Spinal cord (tissue), 10 donors: ENCODE measurements around the gene ZFP36L1. TPM values are rescaled to one million over a fixed set of nuclear protein-coding genes. Genes with fewer than 3 reads are reported as not detected.

Experiments
- DNase-seq, 6 donors: peaks; one replicate each; pipeline versions ENCODE4 v3.0.0 to v3.0.0-alpha.2; 2013 to 2015; ENCODE audit warnings: low spot score in 6 of 6, low read depth in 4 of 6
- H3K27ac ChIP-seq: one replicate; pipeline ENCODE4 v1.5.1; 2013; ENCODE audit warnings: low read depth, low read length, control low read depth
- H3K27me3 ChIP-seq: one replicate; pipeline ENCODE4 v1.6.1; 2013; ENCODE audit warnings: low read length; ENCODE audit not compliant: control insufficient read depth, insufficient read depth
- H3K36me3 ChIP-seq: one replicate; pipeline ENCODE4 v1.6.1; 2013; ENCODE audit warnings: low read length; ENCODE audit not compliant: control insufficient read depth, insufficient read depth
- H3K4me1 ChIP-seq: one replicate; pipeline ENCODE4 v1.6.1; 2013; ENCODE audit warnings: low read length; ENCODE audit not compliant: control insufficient read depth, insufficient read depth
- H3K4me3 ChIP-seq: one replicate; pipeline ENCODE4 v1.5.1; 2013; ENCODE audit warnings: low read depth, low read length, control low read depth
- H3K9me3 ChIP-seq: one replicate; pipeline ENCODE4 v1.6.1; 2013; ENCODE audit warnings: low read length; ENCODE audit not compliant: control insufficient read depth, insufficient read depth
- WGBS: methylation state at CpG from one replicate; pipeline ENCODE4 v1.1.5; 2013; ENCODE audit warnings: missing lambda C conversion rate; ENCODE audit not compliant: insufficient coverage; 5-methylcytosine and 5-hydroxymethylcytosine counted together
- polyA plus RNA-seq, 2 donors: library from polyadenylated mRNA; unstranded; fragments of 120-200 nt; gene quantifications; one replicate each; pipeline ENCODE4 v1.2.1, GENCODE V29; 2013; ENCODE audit not compliant: insufficient read length in 2 of 2
- total RNA-seq, 2 donors: library from RNA; depleted of rRNA in 1 of 2; stranded (reverse); fragments of 120-200 nt in 1 of 2; fragments of >200 nt in 1 of 2; gene quantifications; one replicate each; pipeline versions ENCODE4 v1.2.3 to v1.2.4, GENCODE V29; 2013 to 2014
- donor health status: healthy.

The ZFP36L1 gene
- total and polyA plus RNA-seq, 4 donors = 39.5 to 170 (median 125) TPM

- no peaks in the 10 kb centered on the region for H3K9me3 ChIP-seq
- no peak for DNase-seq
- 1% methylated on average over 33 of the region's 33 CpGs for WGBS
- peak overlapping the region; percentile 95 for H3K4me3 ChIP-seq
- H3K36me3 ChIP-seq = peaks cover 21% of the 10 kb centered on the region
- peak overlapping the region; percentile 100 for H3K27ac ChIP-seq
- peaks cover 57% of the 10 kb centered on the region for H3K4me1 ChIP-seq
- peaks cover 54% of the 10 kb centered on the region for H3K27me3 ChIP-seq
Measured at GRCh38 chr14:68791902-68792677, 777 bp downstream of the ZFP36L1 start.

- DNase-seq = peak in 2 of 6 donors; percentile 59 to 82
- Histone ChIP-seq H3K27ac (peak overlapping the region; percentile 100), H3K4me1 (peaks cover 59% of the 10 kb centered on the region), H3K36me3 (peaks cover 23% of the 10 kb centered on the region), H3K9me3 (no peaks in the 10 kb centered on the region), H3K27me3 (peaks cover 54% of the 10 kb centered on the region), H3K4me3 (peak overlapping the region; percentile 95)
- 9% methylated on average over 8 of the region's 15 CpGs for WGBS
Measured at GRCh38 chr14:68791078-68791901, 1.6 kb downstream of the ZFP36L1 start.

GRCh38 chr14:68790644-68791077 lies 2.2 kb downstream of the ZFP36L1 start:
- peaks cover 55% of the 10 kb centered on the region for H3K4me1 ChIP-seq
- H3K4me3 ChIP-seq = peak overlapping the region; percentile 95
- DNase-seq = no peak
- WGBS = 21% methylated on average over 7 of the region's 8 CpGs
- H3K9me3 ChIP-seq = no peaks in the 10 kb centered on the region
- peak overlapping the region; percentile 100 for H3K27ac ChIP-seq
- peaks cover 54% of the 10 kb centered on the region for H3K27me3 ChIP-seq
- peaks cover 24% of the 10 kb centered on the region for H3K36me3 ChIP-seq

DNA sequence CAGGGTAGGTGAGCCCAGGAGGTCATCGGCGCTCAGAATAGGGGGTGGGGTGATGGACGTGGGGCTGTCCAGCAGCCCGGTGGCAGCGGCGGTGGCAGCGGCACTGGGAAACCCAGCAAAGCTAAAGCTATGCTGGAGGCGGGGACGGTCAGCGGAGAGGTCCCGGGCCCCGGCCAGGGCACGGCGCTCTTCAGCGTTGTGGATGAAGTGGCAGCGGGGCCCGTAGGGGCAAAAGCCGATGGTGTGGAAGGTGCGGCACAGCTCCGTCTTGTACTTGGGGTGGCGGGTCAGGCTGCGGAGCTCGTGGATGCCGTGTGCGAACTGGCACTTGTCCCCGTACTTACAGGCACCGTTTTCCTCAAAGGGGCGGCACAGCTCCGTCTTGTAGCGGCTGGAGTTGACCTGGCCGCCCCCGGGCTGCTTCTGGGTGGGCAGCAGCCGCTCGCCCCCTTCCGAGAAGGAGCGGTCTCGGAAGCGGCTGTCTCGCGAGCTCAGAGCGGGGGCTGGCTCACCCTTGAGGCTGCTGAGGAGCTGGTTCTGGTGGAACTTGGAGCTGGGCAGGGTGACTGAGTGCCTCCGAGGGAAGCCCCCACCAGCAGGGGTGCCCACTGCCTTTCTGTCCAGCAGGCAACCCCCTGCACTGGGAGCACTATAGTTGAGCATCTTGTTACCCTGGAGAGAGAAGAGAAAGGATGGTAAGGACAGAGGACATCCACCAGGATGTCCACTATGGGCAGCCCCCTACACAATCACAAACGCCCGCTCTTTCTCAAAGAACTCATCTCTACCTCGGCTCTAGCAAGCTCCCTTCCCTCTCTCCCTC lies 2.8 kb downstream of the ZFP36L1 start:
- Histone ChIP-seq H3K27ac (peak overlapping the region; percentile 100), H3K4me3 (peak overlapping the region; percentile 95), H3K36me3 (peaks cover 24% of the 10 kb centered on the region), H3K4me1 (peaks cover 50% of the 10 kb centered on the region), H3K27me3 (peaks cover 49% of the 10 kb centered on the region), H3K9me3 (no peaks in the 10 kb centered on the region)
- DNase-seq = peak in 2 of 6 donors; percentile 51 to 68
- 3% methylated on average over 45 of the region's 45 CpGs for WGBS

- Histone ChIP-seq H3K9me3 (no peaks in the 10 kb centered on the region), H3K4me1 (peaks cover 42% of the 10 kb centered on the region), H3K27me3 (peaks cover 41% of the 10 kb centered on the region), H3K36me3 (peaks cover 24% of the 10 kb centered on the region), H3K4me3 (peak overlapping the region; percentile 95), H3K27ac (peak overlapping the region; percentile 100)
- DNase-seq = peak in 2 of 6 donors; percentile 91 to 92
- 5% methylated on average over 16 of the region's 16 CpGs for WGBS
Measured at GRCh38 chr14:68788996-68789820, 3.7 kb downstream of the ZFP36L1 start.

GRCh38 chr14:68788275-68788995 lies 4.4 kb downstream of the ZFP36L1 start:
- peak overlapping the region; percentile 95 for H3K4me3 ChIP-seq

GRCh38 chr14:68787092-68787992 lies 5.5 kb downstream of the ZFP36L1 start:
- peaks cover 32% of the 10 kb centered on the region for H3K4me1 ChIP-seq
- H3K9me3 ChIP-seq = no peaks in the 10 kb centered on the region
- peaks cover 26% of the 10 kb centered on the region for H3K27me3 ChIP-seq
- DNase-seq = peak in 1 of 6 donors; percentile 56
- H3K36me3 ChIP-seq = peaks cover 24% of the 10 kb centered on the region
- WGBS = 63% methylated on average over 3 of the region's 15 CpGs
- peak overlapping the region; percentile 24 for H3K4me3 ChIP-seq
- H3K27ac ChIP-seq = peak overlapping the region; percentile 100

More at GRCh38 chr14:68788275-68788995, 4.4 kb downstream of the ZFP36L1 start:
- Histone ChIP-seq H3K27me3 (peaks cover 35% of the 10 kb centered on the region), H3K9me3 (no peaks in the 10 kb centered on the region), H3K27ac (peak overlapping the region; percentile 100), H3K4me1 (peaks cover 34% of the 10 kb centered on the region), H3K36me3 (peaks cover 24% of the 10 kb centered on the region)
- WGBS = 0% methylated on average over 2 of the region's 10 CpGs
- DNase-seq = no peak
